ENCODE measurements around the gene SPON2.

GRCh38 chr4:1211371-1211770 is 39.0 kb upstream of the SPON2 start:
- TF ChIP-seq CTCF (IDR thresholded peaks at IDR 0.05) (no peak), POLR2A (IDR thresholded peaks at IDR 0.05) (no peak), EP300 (IDR thresholded peaks at IDR 0.05) (no peak)

All from tibial nerve (tissue), 4 donors.